ENCODE measurements around the gene LPP.

DNA sequence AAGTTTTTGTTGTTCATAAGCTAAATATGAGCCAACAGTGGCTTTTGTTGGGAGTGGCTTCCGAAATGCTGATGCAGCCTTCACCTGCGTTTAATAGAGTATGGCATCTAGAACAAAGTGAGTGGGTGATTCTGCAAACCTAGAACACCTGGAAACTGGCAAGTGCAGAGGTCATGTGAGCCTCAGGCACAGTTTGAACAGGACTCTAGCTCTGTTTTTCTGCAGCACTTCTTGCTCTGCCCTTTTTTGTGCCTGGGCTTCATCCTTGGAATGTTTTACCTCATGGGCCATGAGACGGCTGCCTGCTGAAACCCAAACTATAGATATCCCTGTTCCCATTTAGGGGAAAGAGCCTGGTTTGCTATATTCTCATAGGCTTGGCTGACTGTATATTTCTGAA lies 73.5 kb downstream of the LPP start:
- TF ChIP-seq POLR2A (IDR thresholded peaks at IDR 0.05) (no peak), POLR2AphosphoS5 (IDR thresholded peaks at IDR 0.05) (no peak), EP300 (IDR thresholded peaks at IDR 0.05) (no peak)
- TF ChIP-seq, protein P1, sequence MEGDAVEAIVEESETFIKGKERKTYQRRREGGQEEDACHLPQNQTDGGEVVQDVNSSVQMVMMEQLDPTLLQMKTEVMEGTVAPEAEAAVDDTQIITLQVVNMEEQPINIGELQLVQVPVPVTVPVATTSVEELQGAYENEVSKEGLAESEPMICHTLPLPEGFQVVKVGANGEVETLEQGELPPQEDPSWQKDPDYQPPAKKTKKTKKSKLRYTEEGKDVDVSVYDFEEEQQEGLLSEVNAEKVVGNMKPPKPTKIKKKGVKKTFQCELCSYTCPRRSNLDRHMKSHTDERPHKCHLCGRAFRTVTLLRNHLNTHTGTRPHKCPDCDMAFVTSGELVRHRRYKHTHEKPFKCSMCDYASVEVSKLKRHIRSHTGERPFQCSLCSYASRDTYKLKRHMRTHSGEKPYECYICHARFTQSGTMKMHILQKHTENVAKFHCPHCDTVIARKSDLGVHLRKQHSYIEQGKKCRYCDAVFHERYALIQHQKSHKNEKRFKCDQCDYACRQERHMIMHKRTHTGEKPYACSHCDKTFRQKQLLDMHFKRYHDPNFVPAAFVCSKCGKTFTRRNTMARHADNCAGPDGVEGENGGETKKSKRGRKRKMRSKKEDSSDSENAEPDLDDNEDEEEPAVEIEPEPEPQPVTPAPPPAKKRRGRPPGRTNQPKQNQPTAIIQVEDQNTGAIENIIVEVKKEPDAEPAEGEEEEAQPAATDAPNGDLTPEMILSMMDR (IDR thresholded peaks at IDR 0.05): no peak
